ENCODE data around the gene ATPAF2.

Gene ATPAF2

DNA sequence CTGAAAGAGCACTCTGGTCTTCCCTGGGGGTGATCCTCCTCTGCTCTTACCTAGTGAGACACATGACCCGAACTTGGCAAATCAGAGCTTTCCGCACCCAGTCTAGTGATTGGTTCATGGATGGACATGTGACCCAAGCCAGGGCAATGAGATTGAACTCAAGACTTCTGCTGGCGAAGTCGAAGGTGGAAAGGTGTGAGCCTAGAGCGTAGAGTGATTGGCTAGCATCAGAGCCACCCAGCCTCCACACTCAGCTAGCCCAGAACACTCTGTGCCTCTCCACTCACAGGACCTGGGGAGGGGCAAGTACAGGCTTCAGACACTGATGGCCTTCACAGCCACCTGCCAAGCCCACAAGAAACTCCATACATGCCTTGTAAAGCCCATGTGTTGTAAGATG is 17.6 kb downstream of the ATPAF2 start:
- no peak for DNase-seq
- H3K27me3 Mint-ChIP-seq (ENCODE audit: low read depth, poor library complexity): no peaks in the 10 kb centered on the region
- H3K36me3 Mint-ChIP-seq (ENCODE audit: low read depth): no peaks in the 10 kb centered on the region
- peaks cover 13% of the 10 kb centered on the region for H3K4me1 Mint-ChIP-seq
- no peak overlapping the region for H3K4me3 Mint-ChIP-seq
- no peaks in the 10 kb centered on the region for H3K9me3 Mint-ChIP-seq
- TF ChIP-seq, protein P1, sequence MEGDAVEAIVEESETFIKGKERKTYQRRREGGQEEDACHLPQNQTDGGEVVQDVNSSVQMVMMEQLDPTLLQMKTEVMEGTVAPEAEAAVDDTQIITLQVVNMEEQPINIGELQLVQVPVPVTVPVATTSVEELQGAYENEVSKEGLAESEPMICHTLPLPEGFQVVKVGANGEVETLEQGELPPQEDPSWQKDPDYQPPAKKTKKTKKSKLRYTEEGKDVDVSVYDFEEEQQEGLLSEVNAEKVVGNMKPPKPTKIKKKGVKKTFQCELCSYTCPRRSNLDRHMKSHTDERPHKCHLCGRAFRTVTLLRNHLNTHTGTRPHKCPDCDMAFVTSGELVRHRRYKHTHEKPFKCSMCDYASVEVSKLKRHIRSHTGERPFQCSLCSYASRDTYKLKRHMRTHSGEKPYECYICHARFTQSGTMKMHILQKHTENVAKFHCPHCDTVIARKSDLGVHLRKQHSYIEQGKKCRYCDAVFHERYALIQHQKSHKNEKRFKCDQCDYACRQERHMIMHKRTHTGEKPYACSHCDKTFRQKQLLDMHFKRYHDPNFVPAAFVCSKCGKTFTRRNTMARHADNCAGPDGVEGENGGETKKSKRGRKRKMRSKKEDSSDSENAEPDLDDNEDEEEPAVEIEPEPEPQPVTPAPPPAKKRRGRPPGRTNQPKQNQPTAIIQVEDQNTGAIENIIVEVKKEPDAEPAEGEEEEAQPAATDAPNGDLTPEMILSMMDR (IDR thresholded peaks at IDR 0.05): no peak
- H3K27ac Mint-ChIP-seq: no peak overlapping the region

DNA sequence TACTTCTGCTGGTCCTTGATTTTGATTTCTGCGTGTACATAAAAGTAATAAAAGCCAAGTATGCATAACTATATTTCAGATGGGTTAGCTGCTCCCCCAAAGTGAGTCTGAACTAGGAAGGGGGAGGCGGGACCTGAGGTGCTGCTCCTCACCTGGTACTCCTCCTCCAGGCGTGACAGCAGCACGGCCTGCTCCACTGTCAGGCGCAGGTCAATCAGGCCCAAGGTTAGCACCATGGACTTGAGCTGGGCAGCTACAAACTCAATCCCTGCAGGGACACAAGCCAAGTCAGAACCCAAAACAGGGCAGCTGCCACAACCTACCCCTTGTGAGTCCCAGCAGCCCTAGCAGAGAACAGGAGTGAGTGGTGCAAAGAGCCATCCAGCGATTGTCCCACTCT is 18.0 kb downstream of the ATPAF2 start:
- Mint-ChIP-seq H3K4me1 (peaks cover 17% of the 10 kb centered on the region), H3K9me3 (no peaks in the 10 kb centered on the region), H3K27ac (no peak overlapping the region), H3K36me3 (ENCODE audit: low read depth) (no peaks in the 10 kb centered on the region), H3K4me3 (no peak overlapping the region), H3K27me3 (ENCODE audit: low read depth, poor library complexity) (no peaks in the 10 kb centered on the region)
- TF ChIP-seq, protein P1 (IDR thresholded peaks at IDR 0.05): no peak
- DNase-seq: no peak

DNA sequence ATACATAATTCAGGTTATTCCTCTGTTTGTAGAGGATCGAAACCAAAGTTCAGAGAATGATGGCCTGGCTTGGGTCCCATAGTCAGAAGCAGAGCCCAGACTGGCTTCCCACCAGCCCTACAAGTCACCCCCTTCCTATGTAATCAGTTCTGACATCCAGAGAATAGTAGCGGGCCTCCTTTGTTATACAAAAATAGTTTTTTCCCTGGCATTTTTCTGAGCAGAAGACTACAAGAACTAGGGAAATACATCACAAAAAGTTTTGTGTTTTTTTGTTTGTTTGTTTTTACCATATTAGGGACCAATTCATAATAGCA is 19.2 kb downstream of the ATPAF2 start:
- Mint-ChIP-seq H3K4me3 (no peak overlapping the region), H3K4me1 (peaks cover 13% of the 10 kb centered on the region), H3K27me3 (ENCODE audit: low read depth, poor library complexity) (no peaks in the 10 kb centered on the region), H3K36me3 (ENCODE audit: low read depth) (no peaks in the 10 kb centered on the region), H3K27ac (no peak overlapping the region), H3K9me3 (no peaks in the 10 kb centered on the region)
- no peak for DNase-seq
- TF ChIP-seq, protein P1 (IDR thresholded peaks at IDR 0.05): no peak

DNA sequence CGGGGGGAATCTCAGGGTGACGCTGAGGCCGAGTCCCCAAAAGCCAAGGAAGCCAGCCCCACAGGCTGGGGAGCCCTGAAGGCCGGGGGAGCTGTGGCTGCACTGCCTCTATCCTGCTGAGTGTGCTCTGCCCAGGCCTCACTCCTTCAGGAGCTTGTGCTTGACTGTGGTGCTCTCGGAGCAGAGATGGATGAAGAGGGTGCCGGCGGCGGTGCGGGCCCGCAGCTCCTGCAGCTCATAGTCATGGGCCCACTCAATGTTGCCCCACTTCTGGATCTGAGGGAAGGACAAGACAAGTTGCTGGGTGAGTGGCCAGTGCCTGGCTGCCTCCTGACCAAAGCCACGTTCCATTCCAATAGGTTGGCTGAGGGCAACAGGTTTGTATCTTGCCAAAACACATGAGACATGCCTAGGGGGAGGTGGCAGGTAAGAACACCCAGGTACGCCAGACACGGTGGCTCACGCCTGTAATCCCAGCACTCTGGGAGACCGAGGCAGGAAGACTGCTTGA is 20.5 kb downstream of the ATPAF2 start:
- Mint-ChIP-seq H3K36me3 (ENCODE audit: low read depth) (no peaks in the 10 kb centered on the region), H3K9me3 (no peaks in the 10 kb centered on the region), H3K4me3 (no peak overlapping the region), H3K27me3 (ENCODE audit: low read depth, poor library complexity) (no peaks in the 10 kb centered on the region), H3K27ac (no peak overlapping the region), H3K4me1 (peaks cover 8% of the 10 kb centered on the region)
- DNase-seq: no peak
- TF ChIP-seq, protein P1 (IDR thresholded peaks at IDR 0.05): no peak

DNA sequence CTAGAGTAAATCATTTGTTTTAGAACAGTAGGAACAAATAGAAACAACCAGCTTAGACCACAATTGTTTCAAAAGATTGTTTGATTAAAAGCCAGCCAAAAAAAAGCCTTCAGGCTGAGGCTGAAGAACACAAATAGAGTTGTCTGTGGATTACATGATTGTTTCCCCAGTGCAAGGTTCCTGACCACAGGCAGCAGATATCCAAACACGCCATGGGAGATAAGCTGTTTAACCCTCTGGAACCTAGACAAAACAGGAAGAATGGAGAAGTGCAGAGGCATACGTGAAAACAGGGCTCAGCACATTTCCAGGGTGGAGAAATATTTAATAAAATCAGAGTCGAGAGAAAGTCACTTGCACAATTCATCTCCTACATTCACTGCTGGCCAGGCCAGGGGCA is 21.0 kb downstream of the ATPAF2 start:
- no peaks in the 10 kb centered on the region for H3K36me3 Mint-ChIP-seq (ENCODE audit: low read depth)
- H3K27me3 Mint-ChIP-seq (ENCODE audit: low read depth, poor library complexity): no peaks in the 10 kb centered on the region
- peaks cover 8% of the 10 kb centered on the region for H3K4me1 Mint-ChIP-seq
- H3K4me3 Mint-ChIP-seq: no peak overlapping the region
- TF ChIP-seq, protein P1 (IDR thresholded peaks at IDR 0.05): no peak
- peak overlapping the region; percentile 86 for H3K27ac Mint-ChIP-seq
- no peak for DNase-seq
- no peaks in the 10 kb centered on the region for H3K9me3 Mint-ChIP-seq

DNA sequence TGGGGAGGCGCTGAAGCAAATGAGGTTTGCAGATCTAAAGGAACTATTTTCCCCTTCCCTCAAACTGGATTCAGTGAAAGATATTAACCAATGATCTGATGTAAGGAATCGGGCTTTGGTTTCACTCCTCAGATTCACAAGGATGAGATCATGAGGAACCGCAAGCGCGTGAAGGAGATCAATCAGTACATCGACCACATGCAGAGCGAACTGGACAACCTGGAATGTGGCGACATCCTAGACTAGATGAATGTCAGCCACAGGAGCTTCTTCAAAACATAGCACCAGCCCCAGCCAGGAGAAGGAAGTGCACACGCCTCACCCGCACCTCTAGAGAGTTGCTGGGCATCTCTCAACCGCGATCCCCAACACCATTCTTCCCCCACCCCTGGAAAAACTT is 22.5 kb downstream of the ATPAF2 start:
- no peak for DNase-seq
- no peak overlapping the region for H3K4me3 Mint-ChIP-seq
- H3K36me3 Mint-ChIP-seq (ENCODE audit: low read depth): peaks cover 8% of the 10 kb centered on the region
- H3K27me3 Mint-ChIP-seq (ENCODE audit: low read depth, poor library complexity): no peaks in the 10 kb centered on the region
- TF ChIP-seq, protein P1 (IDR thresholded peaks at IDR 0.05): no peak
- H3K9me3 Mint-ChIP-seq: no peaks in the 10 kb centered on the region
- peaks cover 8% of the 10 kb centered on the region for H3K4me1 Mint-ChIP-seq
- no peak overlapping the region for H3K27ac Mint-ChIP-seq

Data from nephron progenitor cell (in vitro differentiated cells).